MCF 10A (cell line): Measurements from ENCODE around the gene LDLRAD4. TPM values are rescaled to one million over a fixed set of nuclear protein-coding genes. Genes with fewer than 3 reads are reported as not detected.

Source experiments
- BruUV-seq: library from RNA; stranded (reverse); fragments of 400-500 nt; replicated peaks from 2 replicates; lab custom pipeline; 2021; lab: Mats Ljungman, UMichigan
- CTCF ChIA-PET: fragments of 300-600 bp; sonication (Branson Sonifier 250); formaldehyde crosslinking; extraction: SDS; loops from one replicate; lab custom pipeline; 2021; ENCODE audit warnings: antibody characterized with exemption, inconsistent platforms; lab: Yijun Ruan, JAX
- POLR2A ChIA-PET: fragments of 300-600, 350-650 bp; sonication (Branson Sonifier 250); formaldehyde crosslinking; extraction: SDS; loops from one replicate; lab custom pipeline; 2020; ENCODE audit warnings: antibody characterized with exemption, inconsistent platforms; lab: Yijun Ruan, JAX
- DNase-seq: peaks from one replicate; pipeline ENCODE4 v3.0.0-alpha.2; 2018; ENCODE audit not compliant: unreplicated experiment
- H3K27ac Mint-ChIP-seq: one replicate; pipeline ENCODE4 v1.8.0; 2022; ENCODE audit warnings: mild to moderate bottlenecking, low read depth, mixed read lengths; ENCODE audit not compliant: unreplicated experiment
- H3K27me3 Mint-ChIP-seq: one replicate; pipeline ENCODE4 v1.8.0; 2022; ENCODE audit warnings: mixed read lengths; ENCODE audit not compliant: insufficient read depth, unreplicated experiment
- H3K36me3 Mint-ChIP-seq: one replicate; pipeline ENCODE4 v1.8.0; 2022; ENCODE audit warnings: mild to moderate bottlenecking, moderate library complexity, mixed read lengths; ENCODE audit not compliant: insufficient read depth, unreplicated experiment
- H3K4me1 Mint-ChIP-seq: one replicate; pipeline ENCODE4 v1.8.0; 2022; ENCODE audit warnings: mixed read lengths; ENCODE audit not compliant: insufficient read depth, unreplicated experiment
- H3K4me3 Mint-ChIP-seq: one replicate; pipeline ENCODE4 v1.8.0; 2022; ENCODE audit warnings: mild to moderate bottlenecking, moderate library complexity, mixed read lengths; ENCODE audit not compliant: unreplicated experiment
- H3K9me3 Mint-ChIP-seq: one replicate; pipeline ENCODE4 v1.8.0; 2022; ENCODE audit warnings: mixed read lengths; ENCODE audit not compliant: unreplicated experiment
- CTCF ChIP-seq: fragments of 200-600 bp; IDR thresholded peaks from one replicate; pipeline ENCODE4 v1.8.0; 2022; ENCODE audit warnings: antibody characterized with exemption, mild to moderate bottlenecking; ENCODE audit not compliant: unreplicated experiment
- intact Hi-C: fragments of 100-400 bp; cut with micrococcal nuclease; formaldehyde crosslinking; loops from 2 replicates; pipeline ENCODE4 v1.14.1; 2022
- total RNA-seq: library from RNA; stranded (reverse); gene quantifications from 2 replicates; pipeline ENCODE4 v1.2.3, GENCODE V29; 2022

The LDLRAD4 gene
- total RNA-seq, 1 experiment from 2014 or later: not detected

- Mint-ChIP-seq H3K27me3 (no peaks in the 10 kb centered on the region), H3K9me3 (peaks cover 7% of the 10 kb centered on the region), H3K4me3 (no peak overlapping the region), H3K27ac (no peak overlapping the region), H3K4me1 (no peaks in the 10 kb centered on the region), H3K36me3 (no peaks in the 10 kb centered on the region)
- ChIA-PET CTCF (no interaction called here), POLR2A (no interaction called here)
- DNase-seq: no peak
- intact Hi-C loops: no loop called here
- TF ChIP-seq CTCF: no peak
- BruUV-seq: no TSS peak
These were observed 74.2 kb downstream of the LDLRAD4 start for GRCh38 chr18:13292736-13293135.

- BruUV-seq: no TSS peak
- no peaks in the 10 kb centered on the region for H3K27me3 Mint-ChIP-seq
- CTCF ChIA-PET: no interaction called here
- no peak for DNase-seq
- H3K4me3 Mint-ChIP-seq: no peak overlapping the region
- POLR2A ChIA-PET: no interaction called here
- no peaks in the 10 kb centered on the region for H3K36me3 Mint-ChIP-seq
- H3K4me1 Mint-ChIP-seq: no peaks in the 10 kb centered on the region
- H3K9me3 Mint-ChIP-seq: peaks cover 5% of the 10 kb centered on the region
- no peak overlapping the region for H3K27ac Mint-ChIP-seq
- TF ChIP-seq CTCF: no peak
- intact Hi-C loops: no loop called here
These were observed 75.7 kb downstream of the LDLRAD4 start for GRCh38 chr18:13294309-13294708.

DNA sequence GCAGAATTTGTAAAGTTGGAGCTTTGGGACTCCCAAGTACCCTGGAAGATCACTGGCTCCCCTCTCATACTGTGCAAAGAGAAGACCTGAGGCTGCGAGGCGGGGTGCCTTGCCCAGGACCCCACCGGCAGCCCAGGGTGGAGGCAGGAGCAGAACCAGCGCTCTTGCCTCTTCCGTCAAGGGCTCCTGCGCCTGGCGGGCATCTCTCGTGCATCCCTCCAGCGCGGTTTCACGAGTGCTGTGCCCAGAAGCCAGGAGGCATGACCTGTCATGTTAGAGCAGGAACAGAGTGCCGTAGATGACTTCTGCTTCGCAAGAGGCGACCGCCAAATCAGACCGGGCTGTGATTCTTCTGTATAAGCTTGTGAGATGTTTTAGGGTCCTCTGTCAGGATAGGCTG, 77.3 kb downstream of the LDLRAD4 start:
- no peak overlapping the region for H3K27ac Mint-ChIP-seq
- intact Hi-C loops: no loop called here
- no peak for TF ChIP-seq CTCF
- no peaks in the 10 kb centered on the region for H3K36me3 Mint-ChIP-seq
- no peak for DNase-seq
- CTCF ChIA-PET: no interaction called here
- no peaks in the 10 kb centered on the region for H3K27me3 Mint-ChIP-seq
- H3K9me3 Mint-ChIP-seq: no peaks in the 10 kb centered on the region
- no peak overlapping the region for H3K4me3 Mint-ChIP-seq
- POLR2A ChIA-PET: no interaction called here
- no TSS peak for BruUV-seq
- H3K4me1 Mint-ChIP-seq: no peaks in the 10 kb centered on the region

- Mint-ChIP-seq H3K36me3 (no peaks in the 10 kb centered on the region), H3K27me3 (no peaks in the 10 kb centered on the region), H3K4me3 (no peak overlapping the region), H3K9me3 (no peaks in the 10 kb centered on the region), H3K4me1 (no peaks in the 10 kb centered on the region), H3K27ac (no peak overlapping the region)
- no TSS peak for BruUV-seq
- CTCF ChIA-PET: interaction anchor here (0.8 kb wide), 1 partner anchor 77 kb away, joined by 6 read pairs; no protein-coding TSS in a partner anchor
- intact Hi-C loops: no loop called here
- TF ChIP-seq CTCF: no peak
- POLR2A ChIA-PET: interaction anchor here (0.6 kb wide), 1 partner anchor 85 kb away, joined by 3 read pairs; no protein-coding TSS in a partner anchor
- DNase-seq: no peak
These were observed 78.5 kb downstream of the LDLRAD4 start for GRCh38 chr18:13296867-13297574.
